Right forelimb (tissue), 1 donor: ENCODE measurements around the gene FOSL1.
"Not testable (repeated sequence)": the region's sequence is repeated elsewhere in the genome, so short reads cannot be mapped to it uniquely, and the experiment has no call there.

Experiments
- DNase-seq: peaks from one replicate; pipeline ENCODE4 v3.0.0-alpha.2; 2018

Gene FOSL1

GRCh38 chr11:65849771-65850216, 50.4 kb downstream of the FOSL1 start:
- DNase-seq: no peak

GRCh38 chr11:65849366-65849765, 50.8 kb downstream of the FOSL1 start:
- no peak for DNase-seq

GRCh38 chr11:65848693-65849092, 51.5 kb downstream of the FOSL1 start:
- DNase-seq: not testable (repeated sequence)

- DNase-seq: no peak
Measured at GRCh38 chr11:65847746-65848145, 52.4 kb downstream of the FOSL1 start.

GRCh38 chr11:65844231-65844872, 55.8 kb downstream of the FOSL1 start:
- DNase-seq: no peak

- DNase-seq: no peak
Measured at GRCh38 chr11:65843811-65844210, 56.4 kb downstream of the FOSL1 start.

GRCh38 chr11:65842144-65842543, 58.0 kb downstream of the FOSL1 start:
- DNase-seq: no peak
